Activated naive CD8-positive, alpha-beta T cell treated with anti-CD3 and anti-CD28 coated beads, Interleukin-2, amount 10 ng/mL, durations not matched to agents 7 days and 5 days (primary cell): ENCODE data around the gene ARMC12. TPM values are rescaled to one million over a fixed set of nuclear protein-coding genes. Genes with fewer than 3 reads are reported as not detected.
A peak's percentile ranks its signal among the peaks of the same experiment; 100 is the strongest.

Source experiments
- ATAC-seq: fragments of 150-1000 bp; cut with Tn5 transposase; one replicate; pipeline ENCODE4 v1.10.0; 2021; ENCODE audit warnings: low read depth, moderate library complexity
- POLR2A ChIA-PET: fragments of 350-600 bp; sonication (Branson Sonifier 250); formaldehyde crosslinking; loops from one replicate; lab custom pipeline; 2021; ENCODE audit warnings: antibody characterized with exemption; lab: Charles Lee
- DNase-seq: peaks from one replicate; pipeline ENCODE4 v3.0.0; 2021
- H3K27ac Mint-ChIP-seq: one replicate; pipeline ENCODE4 v1.8.0; 2022; ENCODE audit warnings: mild to moderate bottlenecking, mixed read lengths
- H3K27me3 Mint-ChIP-seq: one replicate; pipeline ENCODE4 v1.8.0; 2022; ENCODE audit warnings: mild to moderate bottlenecking, moderate library complexity, mixed read lengths
- H3K36me3 Mint-ChIP-seq: one replicate; pipeline ENCODE4 v1.8.0; 2021; ENCODE audit warnings: mild to moderate bottlenecking, mixed read lengths
- H3K4me1 Mint-ChIP-seq: one replicate; pipeline ENCODE4 v1.8.0; 2021; ENCODE audit warnings: mixed read lengths
- H3K4me3 Mint-ChIP-seq: one replicate; pipeline ENCODE4 v1.8.0; 2022; ENCODE audit warnings: mild to moderate bottlenecking, moderate library complexity, mixed read lengths
- H3K9me3 Mint-ChIP-seq: one replicate; pipeline ENCODE4 v1.8.0; 2021; ENCODE audit warnings: mixed read lengths
- total RNA-seq, 2 experiments: library from RNA; stranded (reverse); gene quantifications; one replicate each; pipeline ENCODE4 v1.2.3, GENCODE V29; 2021

The ARMC12 gene
- total RNA-seq, 2 experiments from 2014 or later, result 0.85 to 0.97 TPM

GRCh38 chr6:35751594-35751993, 14.8 kb downstream of the ARMC12 start:
- POLR2A ChIA-PET, result no interaction called here
- Mint-ChIP-seq H3K27me3 (peaks cover 2% of the 10 kb centered on the region), H3K4me1 (peaks cover 4% of the 10 kb centered on the region), H3K9me3 (peaks cover 1% of the 10 kb centered on the region), H3K27ac (no peak overlapping the region), H3K4me3 (no peak overlapping the region), H3K36me3 (no peaks in the 10 kb centered on the region)
- ATAC-seq, result no peak
- DNase-seq, result no peak

- Mint-ChIP-seq H3K4me3 (no peak overlapping the region), H3K36me3 (no peaks in the 10 kb centered on the region), H3K4me1 (peaks cover 4% of the 10 kb centered on the region), H3K27me3 (peaks cover 3% of the 10 kb centered on the region), H3K9me3 (no peaks in the 10 kb centered on the region), H3K27ac (no peak overlapping the region)
- ATAC-seq (no peak), DNase-seq (no peak)
- POLR2A ChIA-PET, result no interaction called here
Measured at GRCh38 chr6:35752330-35752729, 15.5 kb downstream of the ARMC12 start.

GRCh38 chr6:35754452-35755277, 17.8 kb downstream of the ARMC12 start:
- Mint-ChIP-seq H3K27me3 (peaks cover 4% of the 10 kb centered on the region), H3K27ac (no peak overlapping the region), H3K9me3 (no peaks in the 10 kb centered on the region), H3K36me3 (no peaks in the 10 kb centered on the region), H3K4me1 (peaks cover 4% of the 10 kb centered on the region), H3K4me3 (no peak overlapping the region)
- ATAC-seq (no peak), DNase-seq (no peak)
- POLR2A ChIA-PET, result no interaction called here

GRCh38 chr6:35755278-35755924, 18.6 kb downstream of the ARMC12 start:
- no peak for ATAC-seq
- Mint-ChIP-seq H3K27ac (no peak overlapping the region), H3K4me1 (peaks cover 4% of the 10 kb centered on the region), H3K36me3 (no peaks in the 10 kb centered on the region), H3K4me3 (no peak overlapping the region), H3K27me3 (peaks cover 7% of the 10 kb centered on the region), H3K9me3 (no peaks in the 10 kb centered on the region)
- POLR2A ChIA-PET, result no interaction called here
- no peak for DNase-seq

- no peaks in the 10 kb centered on the region for H3K36me3 Mint-ChIP-seq
- ATAC-seq, result no peak
- peaks cover 4% of the 10 kb centered on the region for H3K4me1 Mint-ChIP-seq
- H3K27ac Mint-ChIP-seq, result no peak overlapping the region
- POLR2A ChIA-PET, result no interaction called here
- H3K9me3 Mint-ChIP-seq, result no peaks in the 10 kb centered on the region
- no peak for DNase-seq
- H3K4me3 Mint-ChIP-seq, result no peak overlapping the region
- peaks cover 27% of the 10 kb centered on the region for H3K27me3 Mint-ChIP-seq
Measured at GRCh38 chr6:35757456-35758123, 20.8 kb downstream of the ARMC12 start.

GRCh38 chr6:35759426-35759825, 22.6 kb downstream of the ARMC12 start:
- Mint-ChIP-seq H3K27me3 (peaks cover 45% of the 10 kb centered on the region), H3K4me1 (peaks cover 6% of the 10 kb centered on the region)

GRCh38 chr6:35765739-35766138, 28.9 kb downstream of the ARMC12 start:
- DNase-seq (no peak), ATAC-seq (no peak)
- no peak overlapping the region for H3K4me3 Mint-ChIP-seq
- H3K36me3 Mint-ChIP-seq, result no peaks in the 10 kb centered on the region
- H3K9me3 Mint-ChIP-seq, result no peaks in the 10 kb centered on the region
- H3K4me1 Mint-ChIP-seq, result peaks cover 2% of the 10 kb centered on the region
- H3K27me3 Mint-ChIP-seq, result peaks cover 58% of the 10 kb centered on the region
- POLR2A ChIA-PET, result no interaction called here
- no peak overlapping the region for H3K27ac Mint-ChIP-seq

More at GRCh38 chr6:35759426-35759825, 22.6 kb downstream of the ARMC12 start:
- DNase-seq (no peak), ATAC-seq (no peak)
- H3K4me3 Mint-ChIP-seq, result no peak overlapping the region
- POLR2A ChIA-PET, result no interaction called here
- no peaks in the 10 kb centered on the region for H3K36me3 Mint-ChIP-seq
- H3K9me3 Mint-ChIP-seq, result no peaks in the 10 kb centered on the region
- no peak overlapping the region for H3K27ac Mint-ChIP-seq

GRCh38 chr6:35769211-35769610, 32.4 kb downstream of the ARMC12 start:
- H3K4me1 Mint-ChIP-seq, result peaks cover 3% of the 10 kb centered on the region

GRCh38 chr6:35771343-35771627, 34.5 kb downstream of the ARMC12 start:
- ATAC-seq (no peak), DNase-seq (no peak)
- no peaks in the 10 kb centered on the region for H3K36me3 Mint-ChIP-seq
- H3K27ac Mint-ChIP-seq, result no peak overlapping the region
- H3K4me3 Mint-ChIP-seq, result no peak overlapping the region
- no peaks in the 10 kb centered on the region for H3K9me3 Mint-ChIP-seq
- POLR2A ChIA-PET, result no interaction called here
- peaks cover 3% of the 10 kb centered on the region for H3K4me1 Mint-ChIP-seq
- peaks cover 23% of the 10 kb centered on the region for H3K27me3 Mint-ChIP-seq

More at GRCh38 chr6:35769211-35769610, 32.4 kb downstream of the ARMC12 start:
- H3K9me3 Mint-ChIP-seq, result no peaks in the 10 kb centered on the region
- no peak for ATAC-seq
- no peaks in the 10 kb centered on the region for H3K36me3 Mint-ChIP-seq
- peaks cover 25% of the 10 kb centered on the region for H3K27me3 Mint-ChIP-seq
- no peak for DNase-seq
- H3K4me3 Mint-ChIP-seq, result no peak overlapping the region
- no peak overlapping the region for H3K27ac Mint-ChIP-seq
- POLR2A ChIA-PET, result no interaction called here

GRCh38 chr6:35774116-35774794, 37.4 kb downstream of the ARMC12 start:
- Mint-ChIP-seq H3K36me3 (no peaks in the 10 kb centered on the region), H3K4me1 (peaks cover 5% of the 10 kb centered on the region), H3K27ac (no peak overlapping the region), H3K9me3 (no peaks in the 10 kb centered on the region), H3K27me3 (peaks cover 26% of the 10 kb centered on the region), H3K4me3 (no peak overlapping the region)
- POLR2A ChIA-PET, result no interaction called here
- DNase-seq (no peak), ATAC-seq (no peak)

GRCh38 chr6:35775031-35775430, 38.2 kb downstream of the ARMC12 start:
- H3K27ac Mint-ChIP-seq, result no peak overlapping the region
- ATAC-seq, result no peak
- peaks cover 5% of the 10 kb centered on the region for H3K4me1 Mint-ChIP-seq
- POLR2A ChIA-PET, result no interaction called here
- no peak for DNase-seq
- H3K36me3 Mint-ChIP-seq, result no peaks in the 10 kb centered on the region
- no peaks in the 10 kb centered on the region for H3K9me3 Mint-ChIP-seq
- H3K27me3 Mint-ChIP-seq, result peaks cover 27% of the 10 kb centered on the region
- no peak overlapping the region for H3K4me3 Mint-ChIP-seq

GRCh38 chr6:35776364-35777215, 39.8 kb downstream of the ARMC12 start, which contains the start of gene CLPSL2:
Gene CLPSL2, plus strand, starts transcription at chr6:35776598. Its CDS starts 21 bp downstream, at chr6:35776619.
- Mint-ChIP-seq H3K9me3 (no peaks in the 10 kb centered on the region), H3K27me3 (peaks cover 30% of the 10 kb centered on the region), H3K27ac (no peak within 1 kb of the TSS), H3K4me3 (peak within 1 kb of the TSS; percentile 70), H3K36me3 (no peaks in the 10 kb centered on the region), H3K4me1 (peaks cover 4% of the 10 kb centered on the region)
- ATAC-seq, result peak; percentile 18
- POLR2A ChIA-PET, result no interaction called here
- peak; percentile 42 for DNase-seq
